HUES64 (cell line): ENCODE measurements around the gene DPP6.

Source experiments
- H3K27ac ChIP-seq: 2 replicates; pipeline ENCODE4 v1.7.0; 2013; ENCODE audit warnings: low read depth, low read length, inconsistent platforms
- H3K27me3 ChIP-seq: 2 replicates; pipeline ENCODE4 v1.6.1; 2013; ENCODE audit warnings: mild to moderate bottlenecking, low read length; ENCODE audit not compliant: insufficient read depth
- H3K36me3 ChIP-seq: 2 replicates; pipeline ENCODE4 v1.6.1; 2013; ENCODE audit warnings: mild to moderate bottlenecking, low read length; ENCODE audit not compliant: insufficient read depth
- H3K4me1 ChIP-seq: 2 replicates; pipeline ENCODE4 v1.6.1; 2013; ENCODE audit warnings: mild to moderate bottlenecking, low read length, moderate library complexity; ENCODE audit not compliant: insufficient read depth
- H3K4me3 ChIP-seq: 2 replicates; pipeline ENCODE4 v1.5.1; 2013; ENCODE audit warnings: mild to moderate bottlenecking, low read length, moderate library complexity
- H3K9ac ChIP-seq: 2 replicates; pipeline ENCODE4 v1.6.1; 2013; ENCODE audit warnings: mild to moderate bottlenecking, low read depth, low read length
- H3K9me3 ChIP-seq: 2 replicates; pipeline ENCODE4 v1.6.1; 2013; ENCODE audit warnings: low read depth, low read length; ENCODE audit not compliant: insufficient read depth
- WGBS: fragments of 150-250, 120-280 bp; methylation state at CpG from one replicate; pipeline ENCODE4 v1.1.7; 2013; ENCODE audit warnings: missing lambda C conversion rate; 5-methylcytosine and 5-hydroxymethylcytosine counted together

The DPP6 gene

DNA sequence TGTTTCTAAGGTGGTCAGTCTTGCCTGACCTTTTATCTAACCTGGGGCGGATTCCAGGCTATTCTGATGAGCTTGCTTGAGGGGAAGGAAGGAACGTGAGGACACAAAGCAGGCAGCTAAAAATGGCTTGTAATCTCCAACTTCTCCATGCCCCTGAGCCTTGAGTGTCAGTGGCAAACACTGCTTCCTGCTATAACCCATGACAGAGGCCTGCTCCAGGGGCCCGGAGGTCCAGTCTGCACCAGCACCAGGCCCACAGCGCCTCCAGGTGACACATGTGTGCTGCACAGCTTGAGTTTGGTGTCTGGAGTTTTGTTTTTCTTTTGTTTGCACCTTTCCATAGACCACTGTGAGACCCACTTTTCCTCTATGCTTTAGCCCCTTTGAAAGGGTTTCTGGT is 742.8 kb downstream of the DPP6 start:
- Histone ChIP-seq H3K9me3 (no peaks in the 10 kb centered on the region), H3K27me3 (peaks cover 5% of the 10 kb centered on the region; the same call in 1 of the 2 replicates), H3K36me3 (no peaks in the 10 kb centered on the region), H3K27ac (no peak overlapping the region), H3K9ac (no peak overlapping the region), H3K4me1 (0 out of 2 replicates have a peak, but pooled peaks cover 4% of the 10 kb centered on the region), H3K4me3 (no peak overlapping the region)
- WGBS = 66% methylated on average over 4 of the region's 4 CpGs

- Histone ChIP-seq H3K36me3 (no peaks in the 10 kb centered on the region), H3K9me3 (no peaks in the 10 kb centered on the region), H3K4me3 (no peak overlapping the region), H3K9ac (no peak overlapping the region), H3K4me1 (0 out of 2 replicates have a peak, but pooled peaks cover 4% of the 10 kb centered on the region), H3K27me3 (peaks cover 5% of the 10 kb centered on the region; the same call in 1 of the 2 replicates), H3K27ac (no peak overlapping the region)
- WGBS = 95% methylated on average over 13 of the region's 13 CpGs
Measured at GRCh38 chr7:154795437-154795836, 743.2 kb downstream of the DPP6 start.

- Histone ChIP-seq H3K36me3 (no peaks in the 10 kb centered on the region), H3K4me3 (no peak overlapping the region), H3K27me3 (no peaks in the 10 kb centered on the region), H3K9ac (no peak overlapping the region), H3K4me1 (no peaks in the 10 kb centered on the region), H3K9me3 (no peaks in the 10 kb centered on the region), H3K27ac (no peak overlapping the region)
- 90% methylated on average over 3 of the region's 3 CpGs for WGBS
Measured at GRCh38 chr7:154804449-154804848, 752.3 kb downstream of the DPP6 start.

DNA sequence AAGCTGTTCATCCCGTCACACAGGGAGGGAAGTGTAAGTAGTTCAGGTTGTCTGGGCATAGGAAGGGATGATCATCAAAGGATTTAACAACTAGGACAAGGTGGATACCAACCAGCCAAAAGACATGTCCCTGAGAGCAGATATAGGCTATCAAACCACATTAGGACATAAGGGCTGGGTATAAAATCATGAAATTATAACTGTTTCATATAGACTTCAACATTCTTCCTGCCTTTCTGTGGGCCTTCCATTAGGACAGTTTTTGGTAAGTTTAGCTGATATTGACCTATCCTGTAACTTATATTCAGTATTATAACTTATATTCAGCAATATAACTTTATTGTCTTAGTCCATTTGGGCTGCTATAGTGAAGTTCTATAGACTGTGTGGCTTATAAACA is 759.8 kb downstream of the DPP6 start:
- H3K9ac ChIP-seq = no peak overlapping the region
- no peak overlapping the region for H3K4me3 ChIP-seq
- no peak overlapping the region for H3K27ac ChIP-seq
- peaks cover 15% of the 10 kb centered on the region for H3K9me3 ChIP-seq
- H3K36me3 ChIP-seq = no peaks in the 10 kb centered on the region
- no peaks in the 10 kb centered on the region for H3K4me1 ChIP-seq
- H3K27me3 ChIP-seq = no peaks in the 10 kb centered on the region
- 100% methylated on average over 1 of the region's 1 CpG for WGBS

GRCh38 chr7:154817224-154817896 is 765.2 kb downstream of the DPP6 start:
- H3K27me3 ChIP-seq = no peaks in the 10 kb centered on the region
- WGBS = 86% methylated on average over 7 of the region's 7 CpGs
- no peak overlapping the region for H3K9ac ChIP-seq
- no peaks in the 10 kb centered on the region for H3K4me1 ChIP-seq
- H3K9me3 ChIP-seq = peaks cover 4% of the 10 kb centered on the region; the same call in 1 of the 2 replicates
- H3K36me3 ChIP-seq = no peaks in the 10 kb centered on the region
- H3K4me3 ChIP-seq = no peak overlapping the region
- no peak overlapping the region for H3K27ac ChIP-seq

DNA sequence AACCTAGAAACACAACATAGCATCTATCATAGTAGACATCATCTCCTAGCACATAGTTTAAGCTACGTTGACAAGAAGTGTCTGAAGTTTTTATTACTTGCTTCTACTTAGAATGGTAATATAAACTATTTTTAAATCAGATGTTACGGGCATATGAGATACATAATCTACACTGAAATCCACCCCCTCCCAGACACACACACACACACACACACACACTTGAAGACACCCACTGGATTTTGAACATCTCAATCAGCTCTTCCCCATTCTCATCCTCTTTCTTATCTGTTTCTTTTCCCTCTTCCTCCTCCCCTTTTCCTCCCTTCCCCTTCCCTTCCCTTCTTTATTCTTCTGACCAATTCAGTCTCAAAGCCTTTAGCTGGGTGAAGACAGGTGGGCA is 774.8 kb downstream of the DPP6 start:
- H3K9me3 ChIP-seq = no peaks in the 10 kb centered on the region
- no peak overlapping the region for H3K9ac ChIP-seq
- no peak overlapping the region for H3K4me3 ChIP-seq
- no peak overlapping the region for H3K27ac ChIP-seq
- no peaks in the 10 kb centered on the region for H3K27me3 ChIP-seq
- H3K36me3 ChIP-seq = no peaks in the 10 kb centered on the region
- H3K4me1 ChIP-seq = no peaks in the 10 kb centered on the region
- WGBS = 89% methylated on average over 1 of the region's 2 CpGs

DNA sequence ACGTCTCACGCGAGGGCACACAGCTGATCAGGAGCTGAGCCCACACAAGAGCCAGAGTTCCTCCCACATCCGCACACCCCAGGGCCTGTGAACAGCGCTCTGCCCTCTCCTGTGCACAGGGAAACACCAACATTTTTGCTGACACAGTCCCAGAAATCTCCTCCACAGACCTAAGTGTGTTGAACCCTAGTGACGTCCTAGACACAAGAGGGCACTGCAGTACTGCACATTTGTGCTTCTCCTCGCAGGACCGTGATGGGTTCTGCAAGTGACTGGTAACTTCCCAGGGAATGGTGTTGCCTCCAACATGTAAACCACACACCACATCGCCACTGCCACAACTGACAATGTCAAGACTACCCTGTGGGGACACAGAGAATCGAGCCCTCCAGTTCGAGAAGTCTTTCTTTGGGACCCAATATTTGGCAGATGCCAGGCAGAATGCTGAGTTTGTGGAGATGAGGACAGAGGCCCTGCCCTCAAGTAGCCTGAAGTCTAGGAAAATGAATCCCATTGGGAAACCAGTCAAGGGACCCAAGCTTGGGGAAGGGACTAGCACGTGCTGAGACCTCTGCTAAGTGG is 780.5 kb downstream of the DPP6 start:
- Histone ChIP-seq H3K27me3 (no peaks in the 10 kb centered on the region), H3K9me3 (no peaks in the 10 kb centered on the region)

GRCh38 chr7:154836021-154836448 is 783.8 kb downstream of the DPP6 start:
- WGBS = 89% methylated on average over 13 of the region's 13 CpGs

More for the DNA sequence above, 780.5 kb downstream of the DPP6 start:
- WGBS = 78% methylated on average over 12 of the region's 12 CpGs
- H3K27ac ChIP-seq = no peak overlapping the region
- no peaks in the 10 kb centered on the region for H3K4me1 ChIP-seq
- H3K36me3 ChIP-seq = no peaks in the 10 kb centered on the region
- H3K9ac ChIP-seq = no peak overlapping the region
- no peak overlapping the region for H3K4me3 ChIP-seq

GRCh38 chr7:154837087-154837486 is 784.9 kb downstream of the DPP6 start:
- Histone ChIP-seq H3K9me3 (no peaks in the 10 kb centered on the region), H3K27ac (no peak overlapping the region), H3K9ac (no peak overlapping the region), H3K4me1 (no peaks in the 10 kb centered on the region; the same call in 1 of the 2 replicates), H3K36me3 (no peaks in the 10 kb centered on the region), H3K27me3 (no peaks in the 10 kb centered on the region), H3K4me3 (no peak overlapping the region)
- 95% methylated on average over 8 of the region's 8 CpGs for WGBS

More at GRCh38 chr7:154836021-154836448, 783.8 kb downstream of the DPP6 start:
- Histone ChIP-seq H3K27ac (no peak overlapping the region), H3K9me3 (no peaks in the 10 kb centered on the region), H3K4me3 (no peak overlapping the region), H3K27me3 (no peaks in the 10 kb centered on the region), H3K9ac (no peak overlapping the region), H3K36me3 (no peaks in the 10 kb centered on the region), H3K4me1 (no peaks in the 10 kb centered on the region)

- H3K36me3 ChIP-seq = no peaks in the 10 kb centered on the region
- no peak overlapping the region for H3K9ac ChIP-seq
- no peaks in the 10 kb centered on the region for H3K9me3 ChIP-seq
- 90% methylated on average over 3 of the region's 5 CpGs for WGBS
- no peaks in the 10 kb centered on the region for H3K27me3 ChIP-seq
- H3K4me1 ChIP-seq = no peaks in the 10 kb centered on the region; the same call in 1 of the 2 replicates
- H3K27ac ChIP-seq = no peak overlapping the region
- no peak overlapping the region for H3K4me3 ChIP-seq
Measured at GRCh38 chr7:154837622-154838021, 785.4 kb downstream of the DPP6 start.

- 81% methylated on average over 7 of the region's 7 CpGs for WGBS
- H3K27ac ChIP-seq = no peak overlapping the region
- no peaks in the 10 kb centered on the region for H3K9me3 ChIP-seq
- no peaks in the 10 kb centered on the region for H3K27me3 ChIP-seq
- H3K4me3 ChIP-seq = no peak overlapping the region
- H3K4me1 ChIP-seq = no peaks in the 10 kb centered on the region; the same call in 1 of the 2 replicates
- H3K36me3 ChIP-seq = no peaks in the 10 kb centered on the region
- H3K9ac ChIP-seq = no peak overlapping the region
Measured at GRCh38 chr7:154840086-154840485, 787.9 kb downstream of the DPP6 start.
